HG03060 (cell line): Measurements from ENCODE around the gene TMEM94.
A peak's percentile ranks its signal among the peaks of the same experiment; 100 is the strongest.
"Not testable (repeated sequence)": the region's sequence is repeated elsewhere in the genome, so short reads cannot be mapped to it uniquely, and the experiment has no call there.

Experiments used
- ATAC-seq: cut with Tn5 transposase; IDR thresholded peaks from one replicate; pipeline ENCODE4 v1.9.1; 2021; ENCODE audit warnings: low read depth, moderate number of reproducible peaks; ENCODE audit not compliant: unreplicated experiment

The TMEM94 gene

GRCh38 chr17:75456417-75457046, at the start of gene TMEM94:
TSS of gene TMEM94 (plus strand) at chr17:75456635. CDS start at chr17:75471906, 15,271 bp downstream.
- ATAC-seq: peak; percentile 89

- ATAC-seq: no peak
Observed at GRCh38 chr17:75407655-75408352, 48.6 kb upstream of the TMEM94 start.

- no peak for ATAC-seq
Observed at GRCh38 chr17:75410141-75410540, 46.3 kb upstream of the TMEM94 start.

GRCh38 chr17:75411328-75412067, 44.9 kb upstream of the TMEM94 start:
- ATAC-seq: no peak

GRCh38 chr17:75412455-75413317, 43.7 kb upstream of the TMEM94 start:
- ATAC-seq: no peak

GRCh38 chr17:75414488-75414887, 41.9 kb upstream of the TMEM94 start:
- ATAC-seq: no peak

- no peak for ATAC-seq
Observed at GRCh38 chr17:75416006-75416405, 40.4 kb upstream of the TMEM94 start.

- no peak for ATAC-seq
Observed at GRCh38 chr17:75417054-75417580, 39.3 kb upstream of the TMEM94 start.

GRCh38 chr17:75418531-75418930, 37.9 kb upstream of the TMEM94 start:
- no peak for ATAC-seq

GRCh38 chr17:75428543-75429469, 27.6 kb upstream of the TMEM94 start:
- no peak for ATAC-seq

- ATAC-seq: no peak
Observed at GRCh38 chr17:75430159-75430974, 26.1 kb upstream of the TMEM94 start.

- no peak for ATAC-seq
Observed at GRCh38 chr17:75433218-75433783, 23.1 kb upstream of the TMEM94 start.

- not testable (repeated sequence) for ATAC-seq
Observed at GRCh38 chr17:75434433-75434832, 22.0 kb upstream of the TMEM94 start.

- not testable (repeated sequence) for ATAC-seq
Observed at GRCh38 chr17:75437404-75437803, 19.0 kb upstream of the TMEM94 start.

GRCh38 chr17:75439287-75439686, 17.1 kb upstream of the TMEM94 start:
- no peak for ATAC-seq

- no peak for ATAC-seq
Observed at GRCh38 chr17:75440738-75441448, 15.5 kb upstream of the TMEM94 start.
